NCI-H146 treated with DMSO at 0.1 percent for 48 hours (cell line): ENCODE measurements around the gene AKAP12.

ENCODE experiments used
- DNase-seq: peaks from one replicate; lab custom pipeline; 2025; ENCODE audit not compliant: unreplicated experiment; lab: John Stamatoyannopoulos, UW

The AKAP12 gene

GRCh38 chr6:151236668-151237401 is 2.9 kb upstream of the AKAP12 start:
- DNase-seq: no peak

GRCh38 chr6:151240036-151240685 is 394 bp downstream of the AKAP12 start:
- peak; percentile 83 for DNase-seq

DNA sequence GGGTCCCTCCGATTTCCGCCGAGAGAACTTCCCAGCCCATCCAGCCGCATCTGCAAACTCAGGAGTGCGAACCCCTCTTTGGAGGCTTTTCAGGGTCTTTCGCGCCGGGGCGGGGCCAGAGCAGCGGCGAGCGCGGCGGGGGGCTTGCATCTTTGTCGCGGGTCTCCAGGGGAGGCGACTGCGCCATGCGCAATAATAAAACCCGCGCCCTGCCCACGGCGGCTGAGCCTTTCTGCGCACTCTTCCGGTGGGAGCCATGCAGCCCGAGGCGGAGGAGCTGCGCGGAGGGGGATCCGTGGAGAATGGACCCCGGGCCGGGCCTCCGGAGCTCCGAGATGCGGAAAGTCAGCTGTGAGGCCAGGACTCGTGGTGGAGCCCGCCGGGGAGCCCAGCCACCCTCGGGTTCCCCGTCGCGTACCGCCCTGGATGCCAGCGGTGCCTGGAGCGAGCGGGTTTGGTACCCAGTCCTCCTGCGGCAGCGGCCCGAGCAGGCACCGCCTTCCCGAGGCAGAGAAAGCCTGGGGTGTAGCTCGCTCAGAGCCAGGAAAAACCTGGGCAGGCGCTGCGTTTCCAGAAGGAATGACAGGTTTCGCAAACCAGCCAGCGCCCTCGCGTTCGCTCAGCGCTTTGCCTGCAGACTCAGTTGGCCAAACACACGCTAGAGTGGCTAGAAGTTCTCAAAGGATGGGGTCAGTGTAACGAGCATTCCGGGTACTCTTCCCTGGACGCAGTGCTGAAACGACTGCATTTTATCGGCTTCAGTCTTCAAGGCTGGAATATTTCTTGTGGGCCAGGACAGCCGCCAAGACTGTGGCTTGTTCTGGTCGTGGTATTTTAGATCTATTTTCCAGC is 1.2 kb downstream of the AKAP12 start:
- DNase-seq: peak; percentile 81

- DNase-seq: no peak
Measured at GRCh38 chr6:151241853-151242252, 2.1 kb downstream of the AKAP12 start.

DNA sequence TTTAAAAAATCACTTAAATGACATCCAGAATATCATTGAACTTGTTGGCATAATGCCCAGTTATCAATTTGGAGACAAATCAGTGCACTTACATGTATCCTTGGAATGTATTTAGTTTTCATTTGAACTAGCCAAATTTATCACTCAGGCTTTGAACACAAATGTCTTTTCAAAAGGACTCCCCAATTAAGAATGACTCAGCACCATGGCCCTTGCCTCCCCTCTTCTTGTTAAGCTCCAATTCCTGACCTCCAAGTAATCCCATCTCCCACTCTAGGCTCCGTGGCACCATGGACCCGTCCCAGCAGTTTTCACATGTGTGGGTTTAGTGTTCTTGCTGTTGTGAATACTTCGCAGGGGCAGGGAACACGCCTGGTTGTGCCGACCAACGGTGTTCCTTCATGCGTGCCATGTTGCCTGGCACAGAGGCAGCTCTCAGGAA is 2.7 kb downstream of the AKAP12 start:
- no peak for DNase-seq

DNA sequence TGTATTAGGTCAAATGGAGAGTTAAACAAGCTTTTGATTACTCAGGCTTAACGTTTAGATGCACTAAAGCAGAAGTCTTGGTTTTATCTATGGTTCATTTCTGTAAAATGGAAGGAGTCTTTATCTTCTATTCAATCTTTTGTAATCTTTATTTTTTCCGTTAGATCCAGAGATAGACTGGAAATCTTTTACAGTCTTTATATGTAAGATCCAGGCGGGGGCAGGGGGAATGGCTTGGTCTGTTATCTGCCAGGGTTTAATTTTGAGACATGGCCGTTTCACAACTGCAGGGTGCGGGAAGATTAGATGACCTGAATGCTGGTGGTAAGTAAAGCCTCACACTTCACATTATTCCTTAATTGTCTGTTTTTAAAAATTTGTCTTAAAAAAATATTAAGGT is 3.7 kb downstream of the AKAP12 start:
- DNase-seq: no peak

GRCh38 chr6:151247490-151247889 is 7.7 kb downstream of the AKAP12 start:
- DNase-seq: no peak

- no peak for DNase-seq
Measured at GRCh38 chr6:151248295-151248694, 8.5 kb downstream of the AKAP12 start.

DNA sequence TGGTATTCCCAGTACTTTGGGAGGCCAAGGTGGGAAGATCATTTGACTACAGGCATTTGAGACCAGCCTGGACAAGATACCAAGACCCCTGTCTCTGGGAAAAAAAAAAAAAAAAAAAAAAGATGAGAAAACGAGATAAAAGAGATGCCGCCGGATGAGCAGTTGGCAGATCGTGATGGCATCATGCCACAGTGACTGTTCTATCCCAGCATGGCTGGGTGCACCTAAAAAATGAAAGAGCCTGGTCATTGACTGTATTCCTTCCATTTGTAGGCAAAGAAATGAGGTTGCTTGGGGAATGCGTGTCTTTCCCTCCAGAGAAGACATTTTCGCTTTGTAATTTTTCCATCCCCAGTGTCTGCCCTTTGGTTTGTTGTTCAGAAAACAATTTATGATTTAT is 12.9 kb downstream of the AKAP12 start:
- DNase-seq: no peak

DNA sequence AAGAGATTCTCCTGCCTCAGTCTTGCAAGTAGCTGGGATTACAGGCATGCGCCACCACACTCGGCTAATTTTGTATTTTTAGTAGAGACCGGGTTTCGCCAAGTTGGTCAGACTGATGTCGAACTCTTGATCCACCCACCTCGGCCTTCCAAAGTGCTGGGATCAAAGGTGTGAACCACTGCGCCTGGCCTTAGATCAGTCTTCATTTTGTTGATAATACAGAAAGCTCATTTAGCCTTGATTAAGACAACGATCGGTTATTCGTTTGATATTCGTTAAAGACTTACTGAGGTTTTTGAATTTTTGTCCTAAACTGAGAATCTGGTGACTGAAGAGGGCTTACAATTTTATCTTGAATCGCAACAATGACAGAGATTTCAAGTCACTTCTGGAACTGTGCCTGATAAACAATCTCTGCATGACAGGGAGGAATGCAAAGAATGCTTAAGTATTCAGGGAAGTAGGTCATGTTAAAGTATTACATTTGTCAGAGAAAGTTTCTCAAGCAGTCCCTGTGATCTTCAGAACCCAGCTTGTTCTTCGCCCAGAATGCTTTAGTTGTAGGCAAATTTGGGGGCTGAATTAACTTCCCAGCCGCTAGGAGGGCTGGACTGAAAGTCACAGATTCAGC is 14.8 kb downstream of the AKAP12 start:
- no peak for DNase-seq

DNA sequence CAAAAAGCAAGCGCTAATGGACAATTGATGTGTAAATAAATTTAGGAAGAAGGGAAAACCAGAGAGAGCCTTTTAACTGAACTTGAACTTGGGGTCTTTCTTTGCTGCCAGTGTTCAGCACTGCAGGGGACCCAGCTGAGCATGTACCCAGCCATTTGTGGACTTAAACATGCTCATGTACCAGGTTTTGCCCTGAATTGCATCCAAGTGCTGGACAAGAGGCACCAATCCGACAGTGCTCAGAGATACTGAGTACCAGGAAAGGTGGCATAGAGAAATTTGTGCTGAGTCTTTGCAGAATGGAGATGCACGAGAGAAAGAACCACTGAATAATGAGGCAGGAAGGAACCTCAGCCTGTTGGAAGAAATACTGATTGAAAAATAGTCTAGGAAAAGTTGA is 16.0 kb downstream of the AKAP12 start:
- no peak for DNase-seq

- no peak for DNase-seq
Measured at GRCh38 chr6:151257985-151258445, 18.2 kb downstream of the AKAP12 start.

DNA sequence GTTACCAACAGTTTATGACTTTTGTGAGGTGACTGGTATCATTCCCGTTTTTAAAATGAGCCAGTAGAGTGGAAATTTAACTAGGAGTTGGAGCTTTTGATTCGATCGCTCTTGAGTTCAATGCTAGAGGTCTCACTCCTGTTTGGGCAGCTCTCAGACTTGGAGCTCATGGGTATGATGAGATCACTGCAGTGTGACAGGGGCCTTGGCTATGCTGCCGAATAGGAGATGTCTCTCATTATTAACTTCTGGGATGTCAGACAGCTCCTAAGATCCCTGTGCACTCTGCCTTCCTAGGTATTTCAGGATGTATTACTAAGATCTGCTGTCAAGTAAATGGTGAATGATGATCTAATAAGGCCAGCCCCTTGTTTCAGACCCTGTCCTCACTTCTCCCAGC is 20.4 kb downstream of the AKAP12 start:
- no peak for DNase-seq

DNA sequence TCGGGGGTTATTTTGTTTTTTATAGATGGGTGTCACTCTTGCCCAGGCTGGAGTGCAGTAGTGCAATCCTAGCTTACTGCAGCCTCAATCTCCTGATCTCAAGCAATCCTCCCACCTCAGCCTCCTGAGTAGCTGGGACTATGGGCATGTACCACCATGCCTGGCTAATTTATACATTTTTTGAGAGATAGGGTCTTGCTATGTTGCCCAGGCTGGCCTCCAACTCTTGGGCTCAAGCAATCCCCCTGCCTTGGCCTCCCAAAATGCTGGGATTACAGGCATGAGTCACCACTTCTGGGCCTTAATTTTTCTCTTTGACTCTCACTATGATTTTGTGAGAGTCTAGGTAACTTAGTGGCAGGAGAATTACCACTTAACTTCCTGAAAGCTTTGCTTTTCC is 23.3 kb downstream of the AKAP12 start:
- no peak for DNase-seq

DNA sequence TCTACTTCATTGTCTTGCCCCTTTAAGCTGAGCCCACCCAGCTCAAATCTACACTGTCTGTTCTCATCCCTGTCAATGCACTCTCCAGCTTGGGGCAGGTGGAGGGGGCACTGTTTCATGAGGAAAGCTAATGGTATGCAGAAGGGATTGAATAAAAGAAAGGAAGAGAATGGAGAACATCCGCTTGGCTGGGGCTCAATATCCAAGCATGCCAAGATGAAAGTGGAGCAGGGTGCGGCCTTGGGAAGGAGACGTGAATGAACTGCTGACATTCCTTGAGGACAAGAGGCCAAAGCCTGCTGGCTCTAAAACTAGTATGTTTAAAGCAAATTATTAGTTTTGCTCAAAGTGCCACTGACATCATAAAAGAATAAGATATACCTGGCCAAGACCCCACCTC is 24.2 kb downstream of the AKAP12 start:
- DNase-seq: no peak

GRCh38 chr6:151265282-151265681 is 25.5 kb downstream of the AKAP12 start:
- DNase-seq: no peak

- DNase-seq: no peak
Measured at GRCh38 chr6:151269321-151269995, 29.7 kb downstream of the AKAP12 start.

DNA sequence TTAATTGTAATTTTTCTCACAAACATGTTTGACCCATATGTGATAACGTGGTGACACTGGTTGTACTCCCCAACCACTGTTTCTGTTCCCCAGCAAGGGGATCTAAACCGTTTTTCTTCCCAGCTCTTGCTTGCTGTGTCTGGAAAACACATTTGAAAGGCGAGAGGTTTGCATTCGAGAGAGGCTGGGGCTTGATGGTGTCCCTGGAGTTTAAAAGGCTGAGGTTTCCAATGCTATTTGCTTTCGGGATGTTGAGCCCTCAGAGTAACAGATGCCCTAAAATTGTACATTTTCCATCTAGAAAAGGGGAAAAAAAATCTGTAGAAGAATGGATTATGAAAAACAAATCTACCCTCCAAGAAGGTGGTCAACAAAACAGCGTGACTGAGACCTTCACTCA is 35.4 kb downstream of the AKAP12 start:
- DNase-seq: no peak

DNA sequence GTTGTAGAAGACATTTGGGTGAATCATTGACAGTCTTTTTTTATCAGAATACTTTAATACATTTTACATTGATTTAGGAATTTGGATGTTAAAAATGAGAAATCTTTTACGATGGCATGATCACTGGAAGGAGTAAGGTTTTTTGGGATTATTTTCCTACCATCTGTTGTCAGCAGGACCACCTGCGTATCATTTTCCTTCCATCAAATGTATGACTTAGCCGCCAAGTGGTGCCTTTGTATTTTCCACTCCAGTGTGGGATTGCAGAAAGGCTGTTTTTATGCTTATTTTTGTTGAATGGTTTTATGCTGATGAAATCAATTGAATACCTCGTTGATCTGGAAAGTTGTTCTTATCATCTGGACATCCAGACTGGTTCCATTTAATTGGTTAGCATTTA is 35.8 kb downstream of the AKAP12 start:
- DNase-seq: no peak

- DNase-seq: no peak
Measured at GRCh38 chr6:151276112-151276740, 36.5 kb downstream of the AKAP12 start.
